Esophagus muscularis mucosa (tissue), 4 donors: ENCODE data around the gene PPP2R1A. TPM values are rescaled to one million over a fixed set of nuclear protein-coding genes. Genes with fewer than 3 reads are reported as not detected.

ENCODE experiments used
- DNase-seq: peaks from one replicate; pipeline ENCODE4 v3.0.0-alpha.2; 2017; ENCODE audit errors: extremely low spot score
- H3K27ac ChIP-seq, 4 donors: fragments of 200-600 bp; sonication (generic); replicated peaks in 1 of 4; 1 replicate in 3 of 4; 2 replicates in 1 of 4; pipeline ENCODE4 v1.5.1; 2016 to 2019; ENCODE audit warnings: mild to moderate bottlenecking in 1 of 4
- H3K27me3 ChIP-seq, 4 donors: fragments of 200-600 bp; sonication (generic); one replicate each; pipeline versions ENCODE4 v1.5.1 to v1.6.0; 2016 to 2019
- H3K36me3 ChIP-seq, 4 donors: fragments of 200-600 bp; sonication (generic); one replicate each; pipeline ENCODE4 v1.5.1; 2016 to 2019
- H3K4me1 ChIP-seq, 4 donors: fragments of 200-600 bp; sonication (generic); one replicate each; pipeline ENCODE4 v1.5.1; 2016 to 2019
- H3K4me3 ChIP-seq, 4 donors: fragments of 200-600 bp; sonication (generic); 1 replicate in 2 of 4; 2 replicates in 2 of 4; pipeline ENCODE4 v1.5.1; 2016 to 2019; ENCODE audit warnings: mild to moderate bottlenecking in 4 of 4, moderate library complexity in 1 of 4
- H3K9me3 ChIP-seq, 4 donors: fragments of 200-600 bp; sonication (generic); 1 replicate in 3 of 4; 2 replicates in 1 of 4; pipeline ENCODE4 v1.5.1; 2016 to 2019
- EP300 ChIP-seq: sonication (generic); formaldehyde crosslinking; IDR thresholded peaks from one replicate; pipeline ENCODE4 v1.6.1; 2017; ENCODE audit warnings: antibody characterized with exemption
- POLR2A ChIP-seq: fragments of 450-650 bp; IDR thresholded peaks from one replicate; pipeline ENCODE4 v1.6.1; 2017; ENCODE audit warnings: antibody characterized with exemption, moderate library complexity, mild to moderate bottlenecking, low read depth
- POLR2AphosphoS5 ChIP-seq, 2 donors: sonication (generic); formaldehyde crosslinking; IDR thresholded peaks; one replicate each; pipeline ENCODE4 v1.6.1; 2017; ENCODE audit warnings: antibody characterized with exemption in 2 of 2
- WGBS: methylation state at CpG from one replicate; pipeline ENCODE4 v1.1.5; 2018; 5-methylcytosine and 5-hydroxymethylcytosine counted together
- intact Hi-C: fragments of 100-400 bp; cut with DNase I; formaldehyde crosslinking; loops from one replicate; pipeline ENCODE4 v1.15.1; 2023
- total RNA-seq, 4 donors: library from RNA; depleted of rRNA; stranded (reverse); fragments of >200 nt; gene quantifications; one replicate each; pipeline versions ENCODE4 v1.1.0 to v1.2.1, GENCODE V29; 2016
- TF ChIP-seq, protein P1 (sequence below), 3 experiments: fragments of 200-600 bp in 2 of 3; fragments of 450-650 bp in 1 of 3; sonication (generic) in 2 of 3; IDR thresholded peaks; one replicate each; pipeline ENCODE4 v1.5.1; 2017 to 2019; ENCODE audit warnings: antibody characterized with exemption in 3 of 3, mild to moderate bottlenecking in 2 of 3, moderate library complexity in 1 of 3

PPP2R1A gene
- total RNA-seq, 4 donors from 2014 or later = 192 to 304 (median 221) TPM

DNA sequence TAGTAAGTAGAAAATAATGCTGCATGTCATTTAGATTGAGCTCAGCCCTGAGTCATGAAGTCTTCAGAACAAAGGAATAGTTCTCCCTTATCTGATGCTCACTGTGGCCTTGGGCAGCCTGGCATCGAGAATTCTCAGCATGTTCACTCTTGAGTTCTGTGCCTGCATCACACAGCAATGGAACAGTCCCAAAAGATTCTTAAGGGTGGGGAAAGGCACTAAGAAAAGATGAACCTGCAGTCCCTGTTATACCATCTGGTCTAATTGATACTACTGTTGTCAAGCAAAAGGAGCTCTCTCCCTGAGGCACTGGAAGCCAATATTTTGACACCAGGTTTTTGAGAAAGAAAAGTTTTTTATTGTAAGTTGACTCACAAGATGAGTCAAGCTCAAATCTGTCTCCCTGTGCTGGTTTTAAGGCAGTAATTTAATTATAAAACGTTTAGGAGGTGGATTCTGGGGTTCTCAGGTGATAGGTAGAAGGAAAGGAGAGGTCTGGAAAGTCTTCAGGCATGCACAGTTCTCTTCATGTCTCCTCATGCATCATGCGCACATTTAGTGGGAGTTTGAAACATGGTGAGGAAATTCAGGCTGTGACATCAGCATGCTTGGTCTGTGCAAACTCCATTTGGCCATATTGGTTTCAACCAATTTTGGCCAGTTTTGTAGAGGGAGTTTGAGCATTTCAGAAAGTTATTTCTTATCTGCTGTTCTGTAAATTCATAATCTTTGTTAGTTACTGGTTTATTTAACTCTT, 41.5 kb downstream of the PPP2R1A start:
- no peaks in the 10 kb centered on the region for H3K27me3 ChIP-seq
- TF ChIP-seq, protein P1, sequence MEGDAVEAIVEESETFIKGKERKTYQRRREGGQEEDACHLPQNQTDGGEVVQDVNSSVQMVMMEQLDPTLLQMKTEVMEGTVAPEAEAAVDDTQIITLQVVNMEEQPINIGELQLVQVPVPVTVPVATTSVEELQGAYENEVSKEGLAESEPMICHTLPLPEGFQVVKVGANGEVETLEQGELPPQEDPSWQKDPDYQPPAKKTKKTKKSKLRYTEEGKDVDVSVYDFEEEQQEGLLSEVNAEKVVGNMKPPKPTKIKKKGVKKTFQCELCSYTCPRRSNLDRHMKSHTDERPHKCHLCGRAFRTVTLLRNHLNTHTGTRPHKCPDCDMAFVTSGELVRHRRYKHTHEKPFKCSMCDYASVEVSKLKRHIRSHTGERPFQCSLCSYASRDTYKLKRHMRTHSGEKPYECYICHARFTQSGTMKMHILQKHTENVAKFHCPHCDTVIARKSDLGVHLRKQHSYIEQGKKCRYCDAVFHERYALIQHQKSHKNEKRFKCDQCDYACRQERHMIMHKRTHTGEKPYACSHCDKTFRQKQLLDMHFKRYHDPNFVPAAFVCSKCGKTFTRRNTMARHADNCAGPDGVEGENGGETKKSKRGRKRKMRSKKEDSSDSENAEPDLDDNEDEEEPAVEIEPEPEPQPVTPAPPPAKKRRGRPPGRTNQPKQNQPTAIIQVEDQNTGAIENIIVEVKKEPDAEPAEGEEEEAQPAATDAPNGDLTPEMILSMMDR (IDR thresholded peaks at IDR 0.05) = no peak
- TF ChIP-seq POLR2AphosphoS5 (IDR thresholded peaks at IDR 0.05) = no peak
- no peak for TF ChIP-seq POLR2A
- no peaks in the 10 kb centered on the region for H3K4me1 ChIP-seq
- intact Hi-C loops = no loop called here
- no peaks in the 10 kb centered on the region for H3K9me3 ChIP-seq
- H3K4me3 ChIP-seq = no peak overlapping the region
- H3K27ac ChIP-seq = no peak overlapping the region
- H3K36me3 ChIP-seq = peaks cover 17 to 36% (median 29%) of the 10 kb centered on the region in 4 donors
- 71% methylated on average over 3 of the region's 3 CpGs for WGBS
- no peak for DNase-seq

DNA sequence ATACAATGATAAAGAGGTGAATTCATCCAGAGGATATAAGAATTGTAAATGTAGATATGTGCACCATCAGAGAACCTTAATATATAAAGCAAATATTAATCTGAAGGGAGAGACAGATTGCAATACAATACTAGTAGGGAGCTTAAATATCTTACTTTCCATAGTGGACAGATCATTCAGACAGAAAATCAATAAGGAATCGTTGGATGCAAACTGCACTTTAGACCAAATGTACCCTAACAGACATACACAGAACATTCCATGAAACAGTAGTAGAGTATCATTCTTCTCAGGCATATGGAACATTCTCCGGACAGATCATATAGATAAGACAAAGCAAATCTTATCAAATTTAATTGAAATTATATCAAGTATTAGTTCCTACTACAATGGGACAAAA, 44.6 kb downstream of the PPP2R1A start:
- 81% methylated on average over 2 of the region's 2 CpGs for WGBS
- peaks cover 0 to 6% (median 2%) of the 10 kb centered on the region in 4 donors for H3K4me1 ChIP-seq
- no peaks in the 10 kb centered on the region for H3K9me3 ChIP-seq
- H3K36me3 ChIP-seq = peaks cover 0 to 5% (median under 1%) of the 10 kb centered on the region in 4 donors
- no peaks in the 10 kb centered on the region for H3K27me3 ChIP-seq
- no peak overlapping the region for H3K27ac ChIP-seq
- no peak for DNase-seq
- intact Hi-C loops = no loop called here
- TF ChIP-seq POLR2A (no peak), POLR2AphosphoS5 (IDR thresholded peaks at IDR 0.05) (no peak), EP300 (no peak)
- TF ChIP-seq, protein P1 (IDR thresholded peaks at IDR 0.05) = no peak
- H3K4me3 ChIP-seq = no peak overlapping the region

DNA sequence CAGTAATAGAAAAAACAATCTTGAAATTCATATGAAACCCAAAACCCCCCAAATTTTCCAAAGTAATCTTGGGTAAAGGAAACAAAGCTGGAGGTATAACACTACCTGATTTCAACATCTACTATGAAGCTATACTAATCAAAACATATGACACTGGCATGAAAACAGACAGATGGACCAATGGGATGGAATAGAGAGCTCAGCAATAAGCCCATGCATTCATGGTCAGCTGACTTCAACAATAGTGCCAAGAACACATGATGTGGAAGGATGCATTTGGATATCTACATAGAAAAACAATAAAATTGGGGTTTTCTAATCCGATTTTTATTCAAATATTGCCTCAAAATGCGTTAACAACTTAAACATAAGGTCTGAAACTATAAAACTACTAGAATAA, 47.3 kb downstream of the PPP2R1A start:
- Histone ChIP-seq H3K36me3 (no peaks in the 10 kb centered on the region), H3K4me1 (peaks cover 0 to 6% (median 2%) of the 10 kb centered on the region in 4 donors), H3K27ac (no peak overlapping the region), H3K9me3 (no peaks in the 10 kb centered on the region), H3K4me3 (no peak overlapping the region), H3K27me3 (no peaks in the 10 kb centered on the region)
- 62% methylated on average over 2 of the region's 2 CpGs for WGBS
- TF ChIP-seq POLR2A (no peak), POLR2AphosphoS5 (IDR thresholded peaks at IDR 0.05) (no peak), EP300 (no peak)
- TF ChIP-seq, protein P1 (IDR thresholded peaks at IDR 0.05) = no peak
- intact Hi-C loops = no loop called here
- no peak for DNase-seq

DNA sequence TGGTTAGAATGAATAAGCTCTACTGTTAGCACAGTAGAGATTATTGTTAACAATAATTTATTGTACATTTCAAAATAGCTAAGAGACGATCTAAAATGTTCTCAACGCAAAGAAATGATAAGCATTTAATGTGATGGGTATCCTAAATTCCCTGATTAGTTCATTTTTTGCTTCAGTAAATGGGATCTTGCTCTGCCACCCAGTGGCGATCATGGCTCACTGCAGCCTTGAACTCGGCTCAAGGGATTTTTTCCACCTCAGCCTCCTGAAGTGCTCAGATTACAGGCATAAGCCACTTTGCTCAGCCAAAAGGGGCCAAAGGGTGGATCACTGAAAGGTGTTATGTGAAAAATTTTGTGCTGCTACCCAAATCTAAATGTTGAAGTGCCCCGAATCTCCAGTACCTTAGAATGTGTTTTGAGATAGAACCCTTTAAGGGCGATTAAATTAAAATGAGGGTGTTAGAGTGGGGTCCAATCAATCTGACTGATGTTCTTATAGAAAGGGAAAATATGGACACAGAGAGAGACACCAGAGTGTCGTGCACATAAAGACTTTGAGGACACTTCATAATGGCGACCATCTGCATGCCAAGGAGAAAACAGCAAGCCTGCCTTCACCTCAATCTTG, 48.0 kb downstream of the PPP2R1A start:
- Histone ChIP-seq H3K9me3 (no peaks in the 10 kb centered on the region), H3K4me3 (no peak overlapping the region), H3K4me1 (peaks cover 0 to 6% (median 2%) of the 10 kb centered on the region in 4 donors), H3K36me3 (no peaks in the 10 kb centered on the region), H3K27me3 (no peaks in the 10 kb centered on the region), H3K27ac (no peak overlapping the region)
- WGBS = 16% methylated on average over 8 of the region's 8 CpGs
- TF ChIP-seq EP300 (no peak), POLR2AphosphoS5 (IDR thresholded peaks at IDR 0.05) (peak; percentile 27 to 58)
- TF ChIP-seq, protein P1 (IDR thresholded peaks at IDR 0.05) = peak; percentile 87 to 93 (median 91)
- no peak for DNase-seq
- intact Hi-C loops = loop anchor here (2.0 kb wide), 1 partner anchor 99 kb away; the partner anchor contains the start of gene ZNF616
